HL-60 (cell line): ENCODE data around the gene PRSS56.

Experiments
- GABPA ChIP-seq: IDR thresholded peaks from 2 replicates; pipeline ENCODE4 v1.6.1; 2012; ENCODE audit warnings: low read depth
- POLR2AphosphoS5 ChIP-seq: IDR thresholded peaks from 2 replicates; pipeline ENCODE4 v1.6.1; 2012; ENCODE audit warnings: low read depth
- SPI1 ChIP-seq: IDR thresholded peaks from 2 replicates; pipeline ENCODE4 v1.6.1; 2012; ENCODE audit warnings: low read depth, mild to moderate bottlenecking, borderline replicate concordance
- TF ChIP-seq, protein P1 (sequence below): IDR thresholded peaks from one replicate; pipeline ENCODE4 v1.5.1; 2011; ENCODE audit warnings: low read length, control low read depth, inconsistent platforms; ENCODE audit not compliant: insufficient read depth
- TF ChIP-seq, protein P2 (sequence below): IDR thresholded peaks from 2 replicates; pipeline ENCODE4 v1.6.1; 2012; ENCODE audit warnings: low read depth; ENCODE audit not compliant: insufficient replicate concordance

DNA sequence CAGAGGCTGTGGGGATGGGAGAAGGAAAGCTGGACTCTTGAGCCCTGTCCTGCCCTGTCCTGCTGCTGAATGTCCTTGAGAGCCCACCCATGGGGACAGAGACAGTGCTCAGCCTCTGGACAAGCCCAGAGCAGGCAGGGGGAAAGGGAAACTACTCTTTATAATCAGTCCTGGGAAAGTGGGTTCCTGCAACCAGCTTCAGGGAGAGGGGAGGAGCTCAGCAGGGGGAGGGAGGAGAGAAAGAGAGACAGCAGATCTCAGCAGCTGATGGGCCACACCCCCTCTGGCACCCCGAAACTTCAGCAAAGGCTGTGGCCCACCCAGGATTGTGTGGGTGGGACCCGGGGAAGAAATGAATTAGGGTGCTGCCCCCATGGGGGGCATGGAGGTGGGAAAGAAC, 44.1 kb upstream of the PRSS56 start:
- TF ChIP-seq, protein P1, sequence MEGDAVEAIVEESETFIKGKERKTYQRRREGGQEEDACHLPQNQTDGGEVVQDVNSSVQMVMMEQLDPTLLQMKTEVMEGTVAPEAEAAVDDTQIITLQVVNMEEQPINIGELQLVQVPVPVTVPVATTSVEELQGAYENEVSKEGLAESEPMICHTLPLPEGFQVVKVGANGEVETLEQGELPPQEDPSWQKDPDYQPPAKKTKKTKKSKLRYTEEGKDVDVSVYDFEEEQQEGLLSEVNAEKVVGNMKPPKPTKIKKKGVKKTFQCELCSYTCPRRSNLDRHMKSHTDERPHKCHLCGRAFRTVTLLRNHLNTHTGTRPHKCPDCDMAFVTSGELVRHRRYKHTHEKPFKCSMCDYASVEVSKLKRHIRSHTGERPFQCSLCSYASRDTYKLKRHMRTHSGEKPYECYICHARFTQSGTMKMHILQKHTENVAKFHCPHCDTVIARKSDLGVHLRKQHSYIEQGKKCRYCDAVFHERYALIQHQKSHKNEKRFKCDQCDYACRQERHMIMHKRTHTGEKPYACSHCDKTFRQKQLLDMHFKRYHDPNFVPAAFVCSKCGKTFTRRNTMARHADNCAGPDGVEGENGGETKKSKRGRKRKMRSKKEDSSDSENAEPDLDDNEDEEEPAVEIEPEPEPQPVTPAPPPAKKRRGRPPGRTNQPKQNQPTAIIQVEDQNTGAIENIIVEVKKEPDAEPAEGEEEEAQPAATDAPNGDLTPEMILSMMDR = no peak
- no peak for TF ChIP-seq POLR2AphosphoS5
- TF ChIP-seq, protein P2, sequence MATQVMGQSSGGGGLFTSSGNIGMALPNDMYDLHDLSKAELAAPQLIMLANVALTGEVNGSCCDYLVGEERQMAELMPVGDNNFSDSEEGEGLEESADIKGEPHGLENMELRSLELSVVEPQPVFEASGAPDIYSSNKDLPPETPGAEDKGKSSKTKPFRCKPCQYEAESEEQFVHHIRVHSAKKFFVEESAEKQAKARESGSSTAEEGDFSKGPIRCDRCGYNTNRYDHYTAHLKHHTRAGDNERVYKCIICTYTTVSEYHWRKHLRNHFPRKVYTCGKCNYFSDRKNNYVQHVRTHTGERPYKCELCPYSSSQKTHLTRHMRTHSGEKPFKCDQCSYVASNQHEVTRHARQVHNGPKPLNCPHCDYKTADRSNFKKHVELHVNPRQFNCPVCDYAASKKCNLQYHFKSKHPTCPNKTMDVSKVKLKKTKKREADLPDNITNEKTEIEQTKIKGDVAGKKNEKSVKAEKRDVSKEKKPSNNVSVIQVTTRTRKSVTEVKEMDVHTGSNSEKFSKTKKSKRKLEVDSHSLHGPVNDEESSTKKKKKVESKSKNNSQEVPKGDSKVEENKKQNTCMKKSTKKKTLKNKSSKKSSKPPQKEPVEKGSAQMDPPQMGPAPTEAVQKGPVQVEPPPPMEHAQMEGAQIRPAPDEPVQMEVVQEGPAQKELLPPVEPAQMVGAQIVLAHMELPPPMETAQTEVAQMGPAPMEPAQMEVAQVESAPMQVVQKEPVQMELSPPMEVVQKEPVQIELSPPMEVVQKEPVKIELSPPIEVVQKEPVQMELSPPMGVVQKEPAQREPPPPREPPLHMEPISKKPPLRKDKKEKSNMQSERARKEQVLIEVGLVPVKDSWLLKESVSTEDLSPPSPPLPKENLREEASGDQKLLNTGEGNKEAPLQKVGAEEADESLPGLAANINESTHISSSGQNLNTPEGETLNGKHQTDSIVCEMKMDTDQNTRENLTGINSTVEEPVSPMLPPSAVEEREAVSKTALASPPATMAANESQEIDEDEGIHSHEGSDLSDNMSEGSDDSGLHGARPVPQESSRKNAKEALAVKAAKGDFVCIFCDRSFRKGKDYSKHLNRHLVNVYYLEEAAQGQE = no peak
- TF ChIP-seq GABPA = no peak
- no peak for TF ChIP-seq SPI1
